Amygdala (tissue), 56 donors: Measurements from ENCODE around the gene PAPPA.

Source experiments
- DNase-seq, 56 donors: peaks; one replicate each; lab custom pipeline; 2025; lab: John Stamatoyannopoulos, UW

Gene PAPPA

DNA sequence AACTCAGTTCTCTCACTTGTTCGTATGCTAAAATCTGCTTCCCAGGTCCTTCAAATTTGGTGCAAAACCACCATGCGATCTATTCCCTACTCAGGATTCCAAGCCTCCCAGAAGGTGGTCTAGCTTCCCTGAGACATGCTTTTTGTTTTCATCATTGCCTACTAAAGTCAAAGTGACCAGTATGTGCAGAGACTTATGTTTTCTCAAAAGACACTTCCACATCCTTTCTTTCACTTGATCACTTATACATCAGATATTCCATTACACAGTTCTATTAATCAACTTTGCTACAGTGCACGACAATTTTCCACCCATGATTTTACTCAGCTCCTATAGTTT, 242.1 kb downstream of the PAPPA start:
- DNase-seq = no peak

- no peak for DNase-seq
Measured at GRCh38 chr9:116403171-116403570, 249.6 kb downstream of the PAPPA start.

DNA sequence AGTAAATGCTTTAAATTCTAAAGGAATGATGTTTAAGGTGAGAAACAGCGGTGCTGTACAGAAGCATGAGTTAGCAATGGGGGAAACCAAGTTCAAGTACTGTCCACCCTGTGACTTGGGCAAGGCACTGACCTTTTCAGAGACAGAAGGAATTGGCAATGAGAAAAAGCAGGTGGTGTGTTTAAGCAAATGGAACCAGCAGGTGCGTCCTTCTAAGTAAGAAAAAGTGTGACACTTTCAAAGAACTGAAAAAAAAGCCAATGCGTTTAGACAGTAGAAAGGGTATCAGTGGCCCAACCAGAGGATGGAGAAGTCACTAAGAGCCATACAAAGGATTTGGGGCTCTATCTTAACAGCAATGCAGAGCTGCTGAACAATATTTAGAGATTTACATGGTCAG, 250.6 kb downstream of the PAPPA start:
- DNase-seq = no peak

- no peak for DNase-seq
Measured at GRCh38 chr9:116405321-116405720, 251.7 kb downstream of the PAPPA start.

- DNase-seq = no peak
Measured at GRCh38 chr9:116406469-116406868, 252.9 kb downstream of the PAPPA start.

- no peak for DNase-seq
Measured at GRCh38 chr9:116409129-116409528, 255.5 kb downstream of the PAPPA start.

DNA sequence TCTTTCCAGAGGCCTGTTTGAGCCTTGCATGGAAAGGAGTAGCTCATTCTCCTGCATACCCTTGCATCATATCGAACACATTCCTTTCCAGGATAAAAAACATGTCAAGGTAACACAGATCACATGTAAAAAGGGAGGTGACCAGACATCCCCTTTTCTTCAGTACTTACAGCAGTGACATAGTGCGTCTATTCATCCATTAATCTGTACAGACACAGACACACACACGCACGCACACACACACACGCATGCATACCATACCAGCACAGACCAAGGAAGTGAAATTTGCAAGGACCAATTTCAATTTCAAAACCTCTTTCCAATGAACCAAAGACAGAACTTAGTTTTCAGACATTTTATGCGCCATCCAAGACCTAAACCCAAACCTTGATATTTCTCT, 256.0 kb downstream of the PAPPA start:
- no peak for DNase-seq

- no peak for DNase-seq
Measured at GRCh38 chr9:116411506-116411905, 257.9 kb downstream of the PAPPA start.

DNA sequence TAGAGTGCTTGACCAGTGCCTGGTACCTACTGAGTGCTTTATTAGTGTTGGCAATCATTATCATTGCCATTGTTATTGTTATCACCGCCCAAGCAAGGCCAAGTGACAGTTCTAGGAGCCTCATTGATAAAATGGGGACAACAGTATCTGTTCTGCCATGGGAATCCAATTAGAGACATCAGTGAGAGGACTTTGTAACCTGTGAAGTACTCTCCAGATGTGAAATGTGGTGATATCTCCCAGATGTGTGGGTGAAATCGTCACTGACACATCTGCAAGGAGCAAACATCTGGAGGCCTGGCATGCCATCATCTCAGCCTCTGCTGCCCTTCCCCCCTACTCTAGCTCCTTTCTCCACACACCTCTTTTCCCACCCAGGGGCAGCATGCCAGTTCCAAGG, 260.8 kb downstream of the PAPPA start:
- no peak for DNase-seq

DNA sequence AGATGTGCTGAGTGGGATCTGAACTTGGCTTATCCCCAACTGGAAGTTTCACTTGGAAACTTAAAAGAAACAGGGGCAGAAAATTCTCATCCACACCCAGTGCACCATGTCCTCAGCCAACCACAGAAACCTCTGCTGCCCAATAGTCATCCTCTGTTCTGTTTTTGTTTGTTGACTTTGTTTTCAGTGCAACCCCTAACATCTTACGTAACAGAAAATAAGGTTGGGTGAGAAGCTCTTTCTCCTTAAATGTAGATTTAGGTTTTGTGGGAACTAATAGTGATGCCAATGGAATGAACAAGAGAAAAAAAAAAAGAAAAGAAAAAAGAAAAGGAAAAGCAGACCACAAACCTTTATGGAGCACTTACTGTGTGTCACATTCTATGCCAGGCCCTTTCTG, 262.8 kb downstream of the PAPPA start:
- DNase-seq = no peak

GRCh38 chr9:116417464-116417863, 263.9 kb downstream of the PAPPA start:
- no peak for DNase-seq

GRCh38 chr9:116419181-116419580, 265.6 kb downstream of the PAPPA start:
- DNase-seq = no peak

DNA sequence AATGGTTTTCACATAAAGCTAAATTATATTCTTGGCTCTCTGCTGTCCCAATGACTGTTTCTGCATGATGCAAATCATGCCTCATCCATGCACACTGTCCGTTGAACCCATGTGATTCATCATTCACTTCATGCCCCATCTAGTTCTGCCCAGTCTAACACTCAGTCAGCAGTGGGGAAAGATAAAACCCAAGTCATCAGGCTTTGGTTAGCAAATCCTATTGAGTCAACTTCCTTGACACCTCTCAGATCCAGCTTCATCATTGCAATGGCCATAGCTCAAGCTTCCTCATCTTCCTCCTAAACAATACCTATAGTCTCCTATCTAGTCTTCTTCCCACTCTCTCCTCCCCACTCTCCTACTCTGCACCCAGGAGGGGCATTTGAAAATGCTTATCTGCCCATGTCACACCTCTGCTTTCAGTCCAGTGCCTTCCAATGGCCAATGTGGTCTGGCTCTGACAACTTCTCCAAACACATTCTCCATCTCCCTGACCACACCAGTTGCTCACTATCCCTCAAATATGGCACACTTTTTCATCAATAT, 267.5 kb downstream of the PAPPA start:
- DNase-seq = no peak

- DNase-seq = no peak
Measured at GRCh38 chr9:116422119-116422979, 268.8 kb downstream of the PAPPA start.

- DNase-seq = no peak
Measured at GRCh38 chr9:116423149-116423548, 269.6 kb downstream of the PAPPA start.

- no peak for DNase-seq
Measured at GRCh38 chr9:116425244-116425643, 271.7 kb downstream of the PAPPA start.

DNA sequence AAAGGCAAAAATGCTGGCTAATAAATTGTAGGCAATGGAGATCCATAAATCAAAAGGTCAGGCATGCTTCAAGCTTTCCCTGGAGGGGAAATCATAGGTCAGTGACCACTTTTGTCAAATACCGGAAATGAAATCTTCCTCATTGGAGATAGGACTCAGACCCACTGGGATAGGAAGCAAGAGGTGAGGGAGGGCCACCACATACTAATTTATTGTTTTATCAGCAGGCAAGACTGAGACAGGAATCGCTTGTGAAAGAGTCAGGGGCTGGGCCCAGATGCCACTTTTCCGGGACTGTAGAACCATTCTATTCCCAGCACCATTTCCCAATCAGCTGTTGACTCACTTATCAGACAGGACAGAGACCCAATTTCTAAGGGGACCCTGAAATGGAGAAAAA, 277.3 kb downstream of the PAPPA start:
- DNase-seq = no peak

DNA sequence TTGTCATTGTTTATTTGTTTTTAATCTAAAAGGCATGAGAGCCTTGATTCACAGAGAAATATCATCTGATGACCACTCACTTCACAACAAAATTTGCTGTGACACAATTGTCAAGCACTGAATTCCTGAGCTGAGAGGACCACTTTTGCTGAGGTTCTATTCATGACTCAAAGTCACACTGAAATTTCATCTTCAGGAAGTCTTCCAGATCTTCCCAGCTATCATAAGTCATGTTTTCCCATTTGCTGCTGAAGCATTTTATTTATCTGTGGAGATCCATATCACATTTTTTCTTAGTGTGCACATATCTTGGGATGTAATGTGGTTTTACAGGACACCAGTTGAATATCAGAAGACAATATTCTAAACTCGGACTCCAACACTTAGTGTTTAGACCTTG, 278.5 kb downstream of the PAPPA start:
- no peak for DNase-seq

DNA sequence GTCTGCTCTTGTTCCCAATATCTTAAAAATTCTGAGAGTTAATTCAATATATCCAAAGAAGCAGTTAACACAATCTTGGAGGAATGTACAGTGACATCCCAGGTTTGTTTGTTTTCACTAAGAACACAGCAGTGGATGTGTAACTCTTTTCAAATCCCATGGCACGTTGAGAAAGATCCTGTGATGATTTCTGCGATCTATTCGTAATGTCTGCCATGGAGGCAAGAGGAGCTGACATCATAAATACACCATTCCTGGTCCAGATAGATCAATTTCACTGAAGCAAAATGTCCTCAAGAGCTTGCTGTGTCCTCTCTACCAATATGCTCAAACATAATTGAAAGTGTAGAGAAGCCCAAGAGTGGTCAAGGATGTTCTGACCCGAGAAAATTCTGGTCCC, 280.7 kb downstream of the PAPPA start:
- DNase-seq = no peak

DNA sequence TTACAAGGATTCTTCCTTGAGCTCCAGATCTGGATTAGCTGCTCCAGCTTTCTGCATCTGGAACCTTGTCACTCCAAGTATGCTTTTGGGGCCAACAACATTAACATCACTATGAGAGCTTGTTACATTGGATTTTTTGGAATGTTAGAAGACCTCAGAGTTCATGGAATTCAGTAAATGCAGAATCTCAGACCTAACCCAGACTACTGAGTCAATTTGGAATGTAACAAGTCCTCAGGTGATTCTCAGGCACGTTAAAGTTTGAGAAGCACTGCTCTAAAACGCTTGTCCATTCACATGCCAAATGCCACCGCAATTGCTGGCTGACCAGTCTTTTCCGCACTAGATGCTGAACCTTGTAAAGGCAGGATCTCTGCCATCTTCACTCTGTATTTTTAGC, 282.1 kb downstream of the PAPPA start:
- no peak for DNase-seq

- DNase-seq = no peak
Measured at GRCh38 chr9:116436121-116436520, 282.5 kb downstream of the PAPPA start.
